Stimulated activated CD8-positive, alpha-beta memory T cell treated with anti-CD3 and anti-CD28 coated beads, Interleukin-15, amount 100 ng/mL, for 1 hour (primary cell): ENCODE results near the gene NDUFA3.

ENCODE experiments used
- DNase-seq: peaks from one replicate; pipeline ENCODE4 v3.0.0-alpha.2; 2020; ENCODE audit warnings: low read depth

NDUFA3 gene

GRCh38 chr19:54137699-54138488 lies 35.2 kb downstream of the NDUFA3 start, which contains the start of gene CNOT3:
Gene CNOT3 (plus strand): TSS chr19:54137762. CDS start chr19:54142979, 5,217 bp downstream.
- DNase-seq, result no peak

DNA sequence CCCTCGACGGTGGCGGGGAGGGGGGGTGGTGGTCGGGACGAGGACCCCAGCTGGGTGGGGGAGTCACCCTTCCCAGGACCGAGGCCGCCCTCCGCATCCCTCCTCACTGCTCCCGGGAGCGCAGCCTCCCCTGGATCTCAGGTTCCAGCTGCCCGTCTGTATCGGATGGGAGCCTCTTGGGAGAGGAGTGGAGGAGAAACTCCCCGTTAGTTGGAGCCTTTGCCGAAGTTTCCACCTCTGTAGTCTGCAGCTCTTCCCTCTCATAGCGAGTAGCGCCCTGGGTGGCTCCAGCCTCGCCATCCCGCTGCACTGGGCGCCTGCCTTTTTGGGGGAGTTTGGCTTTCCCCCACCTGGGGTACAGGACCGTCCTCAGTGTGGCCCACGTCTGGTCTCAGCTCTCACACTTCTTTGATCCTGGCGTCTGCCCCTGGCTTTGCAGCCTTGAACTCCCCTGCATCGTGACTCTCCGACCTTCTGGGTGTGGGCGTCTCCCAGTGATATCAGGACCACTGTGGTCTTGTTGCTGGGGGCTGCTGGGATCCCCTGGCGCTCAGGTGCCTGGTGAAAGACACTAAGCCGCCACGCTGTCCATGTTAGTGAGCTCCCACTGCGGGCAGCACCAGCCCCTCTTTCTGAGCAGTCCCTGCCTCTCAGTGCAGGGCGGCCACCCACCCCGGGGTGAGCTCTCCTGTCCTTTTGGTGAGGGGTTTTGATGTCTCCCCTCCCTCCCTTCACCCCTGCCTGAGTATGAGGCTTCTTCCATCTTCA lies 36.0 kb downstream of the NDUFA3 start:
- DNase-seq, result no peak

DNA sequence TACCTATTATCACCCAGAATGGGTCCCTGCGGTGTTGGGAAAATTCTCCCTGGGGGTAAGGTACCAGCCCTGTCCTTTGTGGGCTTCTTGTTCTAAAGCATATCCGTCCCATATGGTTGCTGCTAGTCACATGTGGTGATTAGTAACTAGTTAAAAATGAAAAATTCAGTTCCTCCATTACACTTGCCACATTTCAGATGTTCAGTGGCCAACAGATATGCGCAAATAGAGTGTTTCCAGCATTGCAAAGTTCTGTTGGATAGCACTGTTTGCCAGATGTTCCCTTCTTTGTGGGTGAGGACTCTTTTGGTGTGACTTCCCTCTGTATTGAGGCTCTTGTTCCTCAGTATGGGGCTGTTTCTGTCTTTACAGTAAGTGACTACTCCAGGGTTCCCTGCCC lies 38.7 kb downstream of the NDUFA3 start:
- no peak for DNase-seq

DNA sequence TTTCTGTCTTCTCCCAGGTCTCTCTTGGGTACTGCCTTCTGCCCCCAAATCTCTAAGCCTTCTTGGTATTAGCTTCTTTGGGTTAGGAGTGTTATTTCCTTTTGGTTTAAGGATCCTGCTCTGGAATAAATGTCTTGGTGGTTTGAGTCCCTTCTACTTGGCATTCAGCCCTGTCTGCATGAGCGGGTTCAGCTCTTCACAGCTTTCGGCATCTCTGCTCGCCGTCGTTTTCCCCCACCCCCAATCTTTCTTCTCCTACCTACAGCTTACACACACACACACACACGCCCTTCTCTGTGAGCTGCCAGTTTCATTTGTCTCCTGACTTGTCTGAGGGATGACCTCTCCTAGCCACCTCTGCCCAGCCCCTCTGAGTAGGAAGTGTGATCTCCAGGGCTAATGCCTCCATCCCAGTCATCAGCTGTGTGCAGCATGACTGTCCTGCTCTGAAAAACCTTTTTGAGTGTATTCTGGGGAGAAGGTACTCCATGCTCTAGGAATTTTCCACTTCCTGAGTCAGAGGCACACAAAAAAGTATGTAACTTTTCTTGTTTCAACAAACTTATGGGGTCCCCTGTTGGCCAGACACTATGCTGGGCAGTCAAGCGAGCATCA lies 39.6 kb downstream of the NDUFA3 start:
- DNase-seq, result no peak

GRCh38 chr19:54145541-54146158 lies 43.0 kb downstream of the NDUFA3 start:
- DNase-seq, result no peak

GRCh38 chr19:54147676-54148075 lies 45.0 kb downstream of the NDUFA3 start:
- no peak for DNase-seq

GRCh38 chr19:54148158-54148557 lies 45.5 kb downstream of the NDUFA3 start:
- no peak for DNase-seq

DNA sequence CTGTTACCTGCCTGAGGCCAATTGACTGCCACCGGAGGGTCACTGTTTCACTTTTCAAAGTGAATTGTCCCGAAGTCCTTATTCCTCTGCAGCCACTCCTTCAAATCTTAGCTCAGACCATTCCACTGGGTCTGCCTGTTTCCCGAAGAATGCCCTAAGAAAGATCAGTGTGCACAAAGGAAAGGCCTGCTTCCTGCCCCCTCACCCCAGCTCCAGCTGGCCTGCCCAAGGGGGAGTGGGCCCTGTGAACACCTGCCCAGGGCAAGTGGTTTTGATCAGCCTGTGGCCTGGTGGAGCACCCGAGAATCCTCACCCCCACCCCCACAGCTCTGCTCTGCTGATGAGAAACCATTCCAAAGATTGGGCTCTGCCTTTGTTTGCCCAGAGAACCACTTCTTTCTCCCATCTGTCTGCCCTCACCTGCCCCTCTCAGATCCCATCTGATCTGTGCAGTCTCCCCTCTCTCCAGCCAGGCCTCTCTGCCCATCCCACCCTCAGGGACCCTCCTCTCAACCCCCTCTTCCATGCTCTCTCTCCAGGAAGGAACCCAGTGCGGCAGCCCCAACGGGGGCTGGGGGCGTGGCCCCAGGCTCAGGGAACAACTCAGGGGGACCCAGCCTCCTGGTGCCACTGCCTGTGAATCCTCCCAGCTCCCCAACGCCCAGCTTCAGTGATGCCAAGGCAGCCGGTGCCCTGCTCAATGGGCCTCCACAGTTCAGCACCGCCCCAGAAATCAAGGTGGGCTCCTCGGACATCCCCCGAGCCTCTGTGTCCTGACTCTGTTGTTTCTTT lies 46.6 kb downstream of the NDUFA3 start:
- no peak for DNase-seq

GRCh38 chr19:54151362-54152035 lies 48.8 kb downstream of the NDUFA3 start:
- no peak for DNase-seq

GRCh38 chr19:54152267-54152666 lies 49.6 kb downstream of the NDUFA3 start:
- DNase-seq, result no peak

DNA sequence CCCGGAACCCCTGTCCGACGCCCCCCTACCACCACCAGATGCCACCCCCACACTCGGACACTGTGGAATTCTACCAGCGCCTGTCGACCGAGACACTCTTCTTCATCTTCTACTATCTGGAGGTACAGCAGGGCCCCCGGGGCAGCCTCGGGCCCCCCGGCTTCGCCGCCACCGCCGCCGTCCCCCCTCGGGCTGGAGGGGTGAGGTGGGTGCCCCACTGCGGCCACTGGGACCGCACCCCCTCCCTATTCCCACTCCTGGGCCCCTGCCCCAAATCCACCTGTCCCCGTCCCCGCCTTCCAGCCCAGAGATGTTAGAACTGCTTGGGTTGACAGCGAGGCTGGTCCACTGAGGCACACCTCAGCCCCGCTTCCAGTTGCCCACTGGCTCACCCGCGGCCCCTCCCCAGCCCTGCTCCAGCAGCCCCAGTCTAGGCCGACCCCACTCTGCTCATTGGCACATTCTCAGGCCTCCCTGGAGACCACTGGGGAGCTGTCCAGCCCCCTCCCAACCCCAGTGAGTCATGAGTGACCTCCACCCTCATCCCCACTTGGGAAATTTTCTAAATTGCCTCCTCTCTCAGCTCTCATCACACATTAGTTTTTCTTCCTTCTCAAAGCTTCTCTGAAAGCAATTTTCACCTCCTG lies 50.3 kb downstream of the NDUFA3 start:
- no peak for DNase-seq

GRCh38 chr19:54153731-54154326 lies 51.2 kb downstream of the NDUFA3 start:
- DNase-seq, result no peak

GRCh38 chr19:54154603-54155345 lies 52.1 kb downstream of the NDUFA3 start:
- DNase-seq, result no peak

- DNase-seq, result no peak
These were observed 53.0 kb downstream of the NDUFA3 start for GRCh38 chr19:54155694-54156093.

DNA sequence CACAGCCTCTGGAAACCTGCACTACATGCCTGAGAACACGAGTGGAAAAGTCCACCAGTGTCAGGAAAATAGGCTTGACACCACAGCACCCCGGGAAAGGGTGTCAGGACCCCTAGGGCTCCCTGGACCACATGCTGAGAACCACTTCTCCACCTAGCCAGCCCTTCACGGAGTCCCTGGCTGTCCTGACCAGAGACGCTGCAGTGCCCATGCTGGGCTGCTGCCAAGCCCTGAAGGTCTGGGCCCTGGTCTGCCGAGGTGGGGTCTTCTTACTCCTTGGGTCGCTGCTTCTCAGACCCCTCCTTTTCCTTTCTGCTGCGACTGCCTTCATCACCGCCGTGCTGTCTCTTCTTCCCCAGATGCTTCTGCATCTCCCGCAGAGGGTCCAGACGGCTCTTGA lies 53.8 kb downstream of the NDUFA3 start:
- DNase-seq, result no peak

DNA sequence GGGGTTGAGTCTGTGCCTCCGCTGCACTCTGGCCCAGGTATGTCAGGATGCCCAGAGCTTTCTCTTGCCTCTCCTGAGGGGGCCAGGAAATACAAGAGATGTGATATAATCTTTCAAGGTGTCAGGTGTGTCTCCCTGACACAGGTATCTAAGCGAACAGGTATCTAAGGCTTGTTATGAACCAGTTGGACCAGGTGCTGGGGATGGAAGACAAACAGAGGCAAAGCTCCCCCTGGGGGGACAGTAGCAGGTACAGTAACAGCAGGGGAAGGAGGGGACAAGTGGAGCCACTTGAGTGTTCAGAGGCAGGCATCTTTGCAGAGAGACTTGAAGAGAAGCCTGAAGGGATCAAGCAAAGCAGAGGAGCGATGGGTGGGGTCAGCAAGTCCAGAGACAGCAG lies 54.3 kb downstream of the NDUFA3 start:
- no peak for DNase-seq
